Stimulated activated CD8-positive, alpha-beta memory T cell treated with anti-CD3 and anti-CD28 coated beads, Interleukin-15, amount 100 ng/mL, for 4 hours (primary cell): Measurements from ENCODE around the gene DDAH1.
"Not testable (repeated sequence)": the region's sequence is repeated elsewhere in the genome, so short reads cannot be mapped to it uniquely, and the experiment has no call there.

ENCODE experiments used
- DNase-seq, 2 donors: peaks; one replicate each; pipeline ENCODE4 v3.0.0-alpha.2; 2020; ENCODE audit warnings: low read depth in 2 of 2

Gene DDAH1

DNA sequence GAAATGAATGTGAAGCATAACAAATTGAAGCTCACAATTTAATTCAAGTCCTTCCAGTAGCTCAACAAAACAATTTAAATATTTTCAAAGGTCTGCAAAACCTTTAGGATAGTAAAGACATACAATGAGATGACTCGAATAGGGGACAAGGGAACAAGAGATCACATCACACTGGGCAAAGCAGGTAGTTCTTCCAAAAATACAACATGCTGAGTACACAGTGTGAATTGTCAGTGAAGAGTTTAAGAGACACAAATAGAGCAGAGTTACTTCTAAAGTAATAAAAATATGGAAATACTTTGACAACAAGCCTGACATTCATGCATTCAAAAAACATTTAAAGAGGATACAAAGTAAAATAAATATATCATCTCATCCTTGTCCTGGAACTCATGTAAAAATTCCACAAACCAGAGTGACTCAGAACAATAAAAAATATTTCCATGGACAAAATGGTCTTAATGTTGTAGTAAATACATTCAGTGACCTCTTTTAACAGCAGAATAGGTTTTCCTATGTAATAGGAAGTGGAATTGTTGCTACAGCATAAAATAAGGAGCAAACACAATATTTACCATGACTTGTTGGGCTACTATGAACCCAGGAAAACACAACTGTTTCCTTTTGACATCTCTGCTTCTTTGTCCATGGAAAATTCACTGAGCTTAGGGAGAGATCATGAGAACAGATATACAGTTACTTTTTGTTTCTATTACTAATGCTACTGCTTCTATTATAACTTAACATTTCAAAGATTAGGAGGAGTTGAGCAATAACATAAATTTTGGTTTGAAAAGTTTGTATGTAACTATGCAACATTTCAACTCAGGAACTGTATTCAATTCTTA lies 104.9 kb downstream of the DDAH1 start:
- DNase-seq = no peak

DNA sequence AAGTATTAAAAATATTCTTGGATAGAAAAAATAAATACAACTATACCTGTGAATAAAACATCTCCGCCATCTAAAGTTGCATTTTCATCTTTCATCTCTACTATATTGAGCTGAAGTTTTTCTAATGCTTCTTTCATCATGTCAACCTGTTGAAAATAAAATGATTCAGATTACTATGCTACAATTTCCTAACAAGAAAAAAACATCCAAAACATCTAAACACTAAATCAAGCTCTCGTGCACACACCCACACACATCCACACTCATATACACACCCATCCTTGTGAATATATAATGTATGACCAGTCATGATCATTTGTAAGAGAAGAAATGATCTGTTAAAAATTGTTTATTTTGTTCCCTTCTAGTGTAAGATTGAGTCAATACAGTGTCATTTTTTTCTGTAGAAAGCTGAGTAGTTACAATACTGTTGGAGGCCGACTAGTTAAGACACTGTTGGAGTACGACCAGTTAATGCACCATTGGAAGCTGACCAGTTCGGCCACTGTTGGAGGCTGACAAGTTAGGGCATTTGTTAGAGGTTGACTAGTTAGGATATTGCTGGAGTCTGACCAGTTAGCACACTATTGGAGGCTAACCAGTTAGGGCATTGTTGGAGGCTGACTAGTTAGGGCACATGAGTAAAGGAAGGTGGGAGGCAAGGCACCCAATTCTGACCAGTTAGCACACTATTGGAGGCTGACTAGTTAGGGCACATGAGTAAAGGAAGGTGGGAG lies 106.1 kb downstream of the DDAH1 start:
- no peak for DNase-seq

DNA sequence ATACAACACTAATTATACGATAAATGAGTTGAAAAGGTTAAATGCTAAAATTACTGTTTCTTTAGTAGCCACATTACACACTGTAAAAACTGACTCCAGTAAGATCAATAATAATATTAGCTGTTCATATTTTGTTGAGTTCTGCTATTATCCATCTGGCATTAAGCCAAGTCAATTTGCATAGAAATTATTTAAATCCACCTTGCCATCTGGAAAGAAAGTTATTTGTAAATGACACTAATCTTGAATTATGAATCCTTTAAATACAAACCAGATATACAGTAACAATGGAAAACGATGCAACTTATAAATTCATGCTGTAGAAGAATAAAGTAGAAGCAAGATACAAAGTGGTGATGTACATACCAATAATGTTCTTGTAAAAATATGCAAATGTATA lies 107.1 kb downstream of the DDAH1 start:
- DNase-seq = no peak

DNA sequence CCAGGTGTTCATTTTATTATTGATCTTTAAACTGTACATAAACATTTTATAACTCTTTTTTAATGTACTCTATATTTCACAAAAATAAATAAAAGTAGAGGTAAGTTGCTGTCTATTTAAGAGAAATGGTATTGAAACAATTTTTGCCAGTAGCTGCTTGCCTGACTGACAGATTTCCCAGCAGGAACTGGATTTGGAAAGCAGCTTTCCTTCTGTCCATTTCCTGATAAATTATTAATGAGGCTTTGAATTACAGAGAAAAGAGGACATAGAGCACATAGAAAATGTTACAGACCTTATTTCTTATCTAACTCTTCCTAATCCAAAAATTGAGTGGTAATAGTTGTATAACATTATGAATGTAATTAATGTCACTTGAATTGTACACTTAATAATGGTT lies 108.8 kb downstream of the DDAH1 start:
- DNase-seq = no peak

DNA sequence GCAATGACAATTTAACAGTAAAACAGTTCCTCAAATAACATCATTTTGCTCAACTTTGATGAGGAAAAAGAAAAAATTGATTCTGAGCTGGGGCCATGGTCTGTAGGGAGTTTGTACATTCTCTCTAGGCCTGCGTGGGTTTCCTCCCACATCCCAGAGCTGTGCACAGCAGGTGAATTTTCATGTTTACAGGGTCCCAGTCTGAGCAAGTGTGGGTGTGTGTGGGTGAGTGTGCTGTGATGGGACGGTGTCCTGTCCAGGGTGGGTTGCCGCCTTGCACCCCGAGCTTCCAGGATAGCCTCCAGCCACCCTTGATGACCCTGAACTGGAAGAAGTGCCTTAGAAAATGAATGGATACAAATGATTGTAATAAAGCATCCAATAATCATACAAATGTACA lies 112.9 kb downstream of the DDAH1 start:
- DNase-seq = no peak

DNA sequence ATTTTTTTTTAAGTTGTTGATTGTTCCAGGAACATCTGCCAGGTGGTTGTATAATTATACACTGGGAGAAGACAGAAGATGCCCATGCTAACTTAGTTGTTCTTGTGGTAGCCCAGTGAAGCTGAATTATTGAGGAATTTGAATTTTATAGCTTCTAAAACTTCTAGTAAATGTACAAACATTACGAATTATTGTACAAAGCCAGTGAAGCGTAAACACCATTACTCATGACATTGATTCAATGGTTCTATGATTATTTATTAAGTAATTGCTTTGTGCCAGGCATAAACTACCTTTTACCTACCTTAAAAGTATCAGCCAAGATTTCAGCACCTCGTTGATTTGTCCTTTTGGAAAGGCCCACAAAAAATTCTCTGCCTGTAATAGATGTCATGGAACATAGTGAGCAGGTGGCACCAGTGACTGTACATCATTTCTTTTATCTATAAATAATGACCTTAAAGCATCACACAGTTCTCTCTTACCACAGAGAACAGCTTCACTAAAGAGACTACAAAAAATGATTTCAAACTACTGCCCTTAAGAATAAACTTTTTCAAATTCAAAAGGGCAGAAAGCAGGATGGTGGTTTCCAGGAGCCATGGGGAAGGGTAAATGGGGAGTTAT lies 113.6 kb downstream of the DDAH1 start:
- no peak for DNase-seq

DNA sequence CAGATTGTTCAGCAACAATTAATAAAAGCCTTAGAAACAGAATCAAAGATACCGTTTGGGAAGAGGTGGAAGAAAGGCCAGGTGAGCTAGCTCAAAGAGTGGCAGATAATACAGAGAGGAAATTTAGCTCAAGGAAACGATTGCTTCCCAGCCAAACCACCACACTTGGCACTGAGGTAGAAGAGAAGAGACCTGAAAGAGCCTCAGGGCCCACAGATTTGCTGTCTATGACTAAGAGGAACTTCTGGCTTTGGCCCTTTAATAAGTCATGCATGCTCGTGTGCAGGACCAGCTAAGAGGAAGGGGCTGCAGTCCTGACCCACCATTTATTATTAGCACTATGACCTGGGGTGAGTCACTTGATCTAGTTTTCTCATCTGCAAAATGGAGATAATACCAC lies 115.7 kb downstream of the DDAH1 start:
- no peak for DNase-seq

DNA sequence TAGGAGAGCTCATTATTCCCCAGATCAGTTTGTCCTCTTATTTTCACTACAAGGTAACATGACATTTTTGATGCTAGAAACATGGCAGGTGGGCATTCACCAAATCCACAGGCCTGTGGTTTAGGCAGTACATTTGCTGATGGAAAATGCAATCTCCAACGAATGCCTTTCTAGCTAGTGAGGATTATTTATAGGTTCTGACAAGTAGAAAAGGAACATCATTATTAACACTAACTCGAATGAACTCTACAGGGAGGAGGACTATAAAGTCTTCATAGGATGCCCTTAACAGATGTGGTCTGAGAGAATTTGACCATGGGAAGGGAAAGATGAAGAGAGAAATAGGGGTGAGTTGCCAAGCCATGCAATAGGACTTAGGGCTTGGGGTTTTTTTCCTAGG lies 117.1 kb downstream of the DDAH1 start:
- DNase-seq = no peak

DNA sequence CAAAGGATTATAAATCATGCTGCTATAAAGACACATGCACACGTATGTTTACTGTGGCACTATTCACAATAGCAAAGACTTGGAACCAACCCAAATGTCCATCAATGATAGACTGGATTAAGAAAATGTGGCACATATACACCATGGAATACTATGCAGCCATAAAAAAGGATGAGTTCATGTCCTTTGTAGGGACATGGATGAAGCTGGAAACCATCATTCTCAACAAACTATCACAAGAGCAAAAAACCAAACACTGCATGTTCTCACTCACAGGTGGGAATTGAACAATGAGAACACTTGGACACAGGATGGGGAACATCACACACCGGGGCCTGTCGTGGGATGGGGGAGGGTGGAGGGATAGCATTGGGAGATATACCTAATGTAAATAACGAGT lies 117.7 kb downstream of the DDAH1 start:
- DNase-seq = not testable (repeated sequence)

DNA sequence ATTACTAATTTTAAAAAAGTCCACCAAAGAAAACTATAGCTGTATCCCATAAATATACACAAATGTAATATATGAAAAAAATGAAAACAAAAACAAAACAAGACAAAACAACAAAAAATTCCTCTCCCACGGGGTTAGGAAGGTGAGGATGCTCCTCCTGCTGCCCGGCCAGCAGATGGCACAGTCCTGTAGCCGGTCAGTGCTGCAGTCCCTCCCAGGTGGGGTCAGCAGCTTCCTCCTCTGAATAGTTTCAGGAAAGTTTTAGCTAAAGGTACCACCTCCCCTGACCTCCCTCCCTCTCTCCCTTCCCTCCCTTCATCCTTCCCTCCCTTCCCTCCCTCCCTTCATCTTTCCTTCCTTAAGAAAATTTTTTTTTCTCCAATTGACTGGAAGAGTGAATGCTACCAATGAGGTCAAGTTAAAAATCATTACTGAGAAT lies 120.7 kb downstream of the DDAH1 start:
- no peak for DNase-seq

DNA sequence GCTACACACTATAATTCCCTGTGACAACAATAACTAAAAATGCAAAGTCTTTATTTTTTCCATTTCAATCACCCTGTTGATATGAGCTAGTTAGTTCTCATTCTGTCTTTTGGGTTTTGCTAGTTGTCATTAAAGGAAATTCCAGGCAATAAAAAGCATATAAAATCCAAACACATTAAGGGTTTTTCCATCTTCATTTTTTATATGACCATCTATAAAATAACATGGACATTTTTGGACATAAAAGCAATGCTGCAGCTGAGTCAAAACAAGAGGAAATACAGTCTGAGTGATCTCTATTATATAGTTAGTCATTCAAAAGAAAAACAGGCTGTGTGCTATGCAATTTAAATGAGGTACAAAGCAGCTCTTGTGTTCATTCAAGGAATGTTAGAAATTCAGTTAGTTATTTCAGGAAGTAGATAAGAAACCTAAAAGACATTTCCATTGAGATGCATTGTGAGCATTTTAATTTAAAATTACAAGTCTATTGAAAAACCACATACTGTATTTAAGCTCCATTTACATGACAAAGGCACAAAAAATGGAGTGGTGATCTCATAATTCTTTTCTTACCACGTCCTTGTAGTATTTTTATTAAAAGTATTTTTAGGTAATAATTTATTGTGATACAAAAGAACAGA lies 121.2 kb downstream of the DDAH1 start:
- no peak for DNase-seq

DNA sequence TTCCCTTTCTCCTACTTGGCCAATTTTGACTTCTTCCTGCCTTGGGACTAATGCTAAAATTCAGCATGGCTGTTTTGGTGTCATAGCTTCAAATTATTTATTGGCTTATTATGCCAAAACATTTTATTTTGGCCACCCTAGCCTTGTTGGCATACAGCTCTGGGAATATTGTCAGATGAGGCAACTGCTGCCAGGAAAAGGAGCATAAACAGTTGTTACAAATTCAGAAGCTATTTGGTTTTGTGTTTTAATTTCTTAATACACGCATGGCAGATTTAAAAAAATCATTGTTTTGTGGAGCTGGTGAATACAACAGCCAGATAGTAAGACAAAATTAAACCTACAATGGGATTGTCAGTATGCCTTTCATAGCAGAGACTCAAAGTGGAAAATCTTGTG lies 121.7 kb downstream of the DDAH1 start:
- DNase-seq = no peak

DNA sequence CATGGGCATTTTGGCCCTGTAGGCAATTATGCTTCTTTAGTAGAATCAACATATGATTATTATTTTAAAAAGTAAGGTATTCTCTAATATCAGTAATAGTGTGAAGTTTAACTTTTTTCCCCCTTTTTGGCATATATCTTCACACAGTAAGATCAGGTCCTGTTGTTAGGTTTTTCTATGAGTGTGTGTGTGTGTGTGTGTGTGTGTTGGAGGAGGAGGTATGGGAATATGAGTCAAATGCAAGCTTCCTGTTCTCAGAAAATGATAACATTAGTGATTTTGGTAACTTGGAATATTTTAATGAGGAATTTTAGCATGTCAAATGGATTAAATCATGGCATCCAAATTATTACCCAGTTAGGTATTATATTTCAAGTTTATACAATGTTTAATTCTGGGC lies 122.8 kb downstream of the DDAH1 start:
- no peak for DNase-seq

DNA sequence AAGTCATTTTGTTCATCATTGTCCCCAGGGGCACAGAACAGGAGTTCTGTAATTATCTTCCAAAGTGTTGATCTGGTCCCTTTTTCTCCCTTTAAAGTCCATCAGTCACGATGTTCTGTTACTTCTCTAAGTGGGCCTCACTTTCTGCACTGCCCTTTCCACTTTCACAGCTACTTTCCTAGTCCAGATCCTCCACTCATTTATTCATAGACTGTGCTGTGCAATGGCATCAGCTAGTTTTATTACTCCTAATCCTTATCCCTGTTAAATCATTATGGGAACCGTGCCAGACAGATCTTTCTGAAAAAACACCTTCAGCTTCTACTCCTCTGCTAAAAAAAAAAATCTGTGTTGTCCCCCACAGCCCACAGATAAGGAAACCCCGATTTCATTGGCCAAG lies 124.5 kb downstream of the DDAH1 start:
- no peak for DNase-seq

DNA sequence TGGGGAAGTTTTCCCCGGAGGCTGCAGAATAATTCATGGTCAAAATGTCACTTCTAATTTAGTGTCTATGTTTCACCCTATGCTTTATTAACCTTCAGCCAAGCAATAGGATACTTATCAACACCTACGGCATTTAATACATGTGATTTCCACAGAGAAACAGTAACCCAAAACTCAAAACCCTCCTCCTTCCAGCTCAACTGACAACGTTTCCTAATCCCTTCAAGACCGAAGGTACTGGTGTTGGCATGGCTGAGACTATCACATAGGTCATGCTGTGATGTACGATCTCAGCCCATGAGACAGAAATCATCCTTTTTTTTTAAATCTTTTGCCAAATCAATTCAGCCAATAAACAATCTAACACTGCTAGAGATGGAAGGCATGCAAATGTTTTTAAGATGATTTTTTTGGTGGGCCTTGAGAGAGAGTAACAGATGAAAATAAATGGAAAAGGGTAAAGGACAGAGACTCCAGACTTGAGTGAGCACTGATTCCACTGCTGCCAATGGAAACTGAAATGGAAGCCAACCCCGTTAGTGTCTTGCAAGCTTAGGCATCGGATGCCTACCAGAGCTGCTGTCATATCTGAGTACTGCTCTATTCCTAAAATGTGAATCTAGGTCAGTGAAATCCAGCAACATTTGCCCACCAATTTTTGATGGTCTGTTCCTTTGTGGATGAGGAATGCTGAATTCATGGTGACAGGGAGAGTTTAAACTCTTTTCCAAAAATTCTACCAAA lies 125.1 kb downstream of the DDAH1 start:
- DNase-seq = no peak

DNA sequence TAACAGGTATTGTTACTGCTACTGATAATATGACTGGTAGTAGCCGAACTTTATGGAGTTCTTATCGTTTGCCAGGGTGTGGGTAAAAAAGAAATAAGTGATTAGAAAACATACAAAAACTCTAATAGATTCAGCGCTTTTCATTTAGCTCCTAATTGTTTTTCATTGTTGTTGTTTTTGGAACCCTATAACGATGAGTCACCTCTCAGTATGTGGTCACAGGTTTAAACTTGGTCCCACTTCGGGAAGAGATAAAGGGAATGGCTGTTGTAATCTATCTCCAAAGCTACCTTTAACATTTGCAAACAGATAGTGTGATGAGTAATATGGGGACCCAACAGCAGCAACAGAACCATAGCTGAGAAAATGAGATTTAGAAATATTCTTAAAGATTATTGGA lies 125.9 kb downstream of the DDAH1 start:
- no peak for DNase-seq

DNA sequence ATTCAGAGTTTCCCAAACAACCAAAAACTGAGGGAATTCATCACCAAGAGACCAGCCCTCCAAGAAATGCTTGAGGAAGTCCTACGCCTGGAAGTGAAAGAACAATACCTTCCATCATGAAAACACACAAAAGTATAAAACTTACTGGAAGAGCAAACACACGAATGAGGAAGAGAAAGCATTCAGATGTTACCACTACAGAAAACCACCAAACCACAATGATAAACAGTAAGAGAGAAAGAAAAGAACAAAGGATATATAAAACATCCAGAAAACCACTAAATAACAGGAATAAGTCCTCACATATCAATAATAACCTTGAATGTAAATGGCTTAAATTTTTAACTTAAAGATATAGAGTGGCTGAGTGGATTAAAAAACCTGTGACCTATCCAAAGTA lies 130.0 kb downstream of the DDAH1 start:
- no peak for DNase-seq

DNA sequence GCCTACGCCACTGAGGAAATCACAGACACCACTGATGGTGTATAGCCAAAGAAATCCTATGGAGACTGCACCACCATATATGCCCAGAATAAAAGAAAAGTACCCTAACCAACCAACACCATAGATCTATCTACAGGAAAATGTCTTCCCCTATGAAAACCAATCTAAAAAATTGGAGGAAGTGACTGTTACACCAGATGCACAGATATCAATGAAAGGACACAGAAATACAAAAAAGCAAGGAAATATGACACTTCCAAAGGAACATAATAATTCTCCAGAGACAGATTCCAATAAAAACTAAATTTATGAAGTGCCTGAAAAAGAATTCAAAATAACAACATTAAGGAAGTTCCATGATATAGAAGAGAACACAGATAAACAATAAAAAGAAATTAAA lies 131.8 kb downstream of the DDAH1 start:
- no peak for DNase-seq

DNA sequence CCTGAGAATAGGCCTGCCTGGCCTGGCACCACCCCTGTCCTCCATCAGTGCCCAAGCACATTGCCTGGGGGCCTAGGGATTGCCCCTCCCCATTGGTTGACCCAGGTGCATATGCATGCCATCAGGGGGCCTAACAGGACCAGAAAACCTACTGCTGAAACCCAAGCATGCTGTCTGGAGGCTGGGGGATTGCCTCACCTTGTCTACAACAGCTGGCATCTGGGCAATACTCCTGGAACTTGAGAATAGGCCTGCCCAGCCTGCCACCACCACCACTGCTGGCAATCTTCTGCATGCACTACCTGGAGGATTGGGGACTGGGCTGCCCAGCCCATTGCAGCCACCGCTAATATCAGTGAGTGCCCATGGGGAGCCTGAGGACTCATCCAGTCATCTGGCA lies 132.4 kb downstream of the DDAH1 start:
- no peak for DNase-seq

DNA sequence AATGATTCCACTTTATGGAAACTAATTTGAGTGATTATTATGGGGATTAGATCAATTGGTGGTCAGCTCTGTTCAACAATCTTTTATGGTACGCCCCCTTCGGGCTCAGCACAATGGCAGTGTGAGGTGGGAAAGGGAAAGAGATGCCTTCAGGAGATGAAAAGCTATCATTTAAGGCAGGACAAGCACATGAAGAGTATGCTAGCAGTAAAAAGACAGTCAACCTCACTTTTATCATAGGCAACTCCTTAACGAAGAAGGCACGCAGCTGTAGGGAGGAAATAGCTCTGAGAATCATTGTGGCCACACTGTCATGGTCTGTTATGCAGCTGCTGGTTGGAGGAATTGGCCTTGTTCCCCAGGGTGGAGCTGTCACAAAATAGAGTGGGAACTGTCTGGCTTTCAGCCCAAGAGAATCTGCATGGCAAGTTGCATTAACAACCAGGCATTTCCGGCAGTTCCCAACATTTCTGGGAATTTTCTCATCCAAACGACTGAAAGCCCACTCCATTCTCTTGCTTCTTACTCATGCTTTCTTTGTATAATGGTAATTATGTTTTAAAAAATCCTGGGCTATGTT lies 134.2 kb downstream of the DDAH1 start:
- no peak for DNase-seq

DNA sequence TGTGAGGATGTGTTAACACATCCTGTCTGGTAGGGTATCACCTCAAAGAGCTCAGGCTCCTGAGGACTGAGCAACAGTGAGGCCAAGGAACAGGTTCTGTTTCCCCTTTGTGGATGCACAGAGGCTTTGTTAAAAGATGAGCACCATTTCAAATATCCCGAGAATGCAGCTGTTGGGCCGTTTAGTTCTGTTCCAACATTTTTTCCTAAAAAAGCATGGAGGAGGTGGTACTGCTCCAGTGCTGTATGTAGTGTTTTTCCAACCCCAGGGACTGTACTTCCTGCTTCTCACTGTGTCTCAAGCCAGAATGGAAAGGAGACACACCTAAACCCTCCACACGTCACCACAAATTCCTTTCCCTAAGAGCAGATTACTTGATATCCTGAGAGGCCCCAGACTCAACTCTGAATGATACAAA lies 134.7 kb downstream of the DDAH1 start:
- DNase-seq = no peak
